ENCODE data around the gene PDE3A.

The PDE3A gene

DNA sequence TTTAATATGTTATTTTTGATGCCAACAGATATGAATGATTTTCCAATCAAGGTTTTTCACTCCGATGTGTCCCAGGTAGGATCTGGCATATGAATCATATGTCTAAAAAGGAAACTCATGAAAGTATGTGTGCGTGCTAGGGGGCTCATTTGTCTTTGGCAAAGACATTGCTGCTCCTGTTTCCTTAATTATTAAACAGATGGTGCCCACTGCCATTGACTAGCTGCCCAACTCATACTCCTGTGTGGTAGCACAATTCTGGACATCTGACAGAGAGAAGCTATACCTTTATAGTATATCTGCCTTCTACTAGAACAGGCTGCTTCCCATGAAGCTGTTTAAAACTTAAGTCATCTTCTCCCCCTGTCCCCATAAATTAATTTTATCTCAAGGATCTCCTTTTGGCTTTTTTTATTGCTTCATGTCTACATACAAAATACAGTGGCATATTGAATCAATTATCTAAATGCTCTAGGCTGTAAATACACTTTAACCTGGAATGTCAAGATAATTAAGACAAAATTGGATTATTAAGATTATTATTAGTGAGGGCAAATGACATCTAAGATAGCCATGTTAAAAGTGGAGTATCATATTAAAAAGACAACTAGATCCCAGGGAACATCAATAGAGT lies 1.4 kb upstream of the PDE3A start:
- H3K27ac Mint-ChIP-seq: no peak overlapping the region
- peaks cover 27% of the 10 kb centered on the region for H3K4me1 Mint-ChIP-seq (ENCODE audit: low read depth)
- H3K9me3 Mint-ChIP-seq: no peaks in the 10 kb centered on the region
- H3K36me3 Mint-ChIP-seq (ENCODE audit: low read depth): no peaks in the 10 kb centered on the region
- intact Hi-C loops (cut with micrococcal nuclease): loop anchor here (5.0 kb wide), 1 partner anchor 155 kb away; no protein-coding TSS in a partner anchor
- H3K27me3 Mint-ChIP-seq: peaks cover 46% of the 10 kb centered on the region
- no peak overlapping the region for H3K4me3 Mint-ChIP-seq

GRCh38 chr12:20367583-20368113 lies 689 bp upstream of the PDE3A start:
- no peaks in the 10 kb centered on the region for H3K36me3 Mint-ChIP-seq (ENCODE audit: low read depth)
- H3K4me3 Mint-ChIP-seq: peak overlapping the region; percentile 88
- H3K9me3 Mint-ChIP-seq: no peaks in the 10 kb centered on the region
- peak overlapping the region; percentile 79 for H3K27ac Mint-ChIP-seq
- peaks cover 27% of the 10 kb centered on the region for H3K4me1 Mint-ChIP-seq (ENCODE audit: low read depth)
- peaks cover 52% of the 10 kb centered on the region for H3K27me3 Mint-ChIP-seq
- intact Hi-C loops (cut with micrococcal nuclease): loop anchor here (5.0 kb wide), 1 partner anchor 155 kb away; no protein-coding TSS in a partner anchor

DNA sequence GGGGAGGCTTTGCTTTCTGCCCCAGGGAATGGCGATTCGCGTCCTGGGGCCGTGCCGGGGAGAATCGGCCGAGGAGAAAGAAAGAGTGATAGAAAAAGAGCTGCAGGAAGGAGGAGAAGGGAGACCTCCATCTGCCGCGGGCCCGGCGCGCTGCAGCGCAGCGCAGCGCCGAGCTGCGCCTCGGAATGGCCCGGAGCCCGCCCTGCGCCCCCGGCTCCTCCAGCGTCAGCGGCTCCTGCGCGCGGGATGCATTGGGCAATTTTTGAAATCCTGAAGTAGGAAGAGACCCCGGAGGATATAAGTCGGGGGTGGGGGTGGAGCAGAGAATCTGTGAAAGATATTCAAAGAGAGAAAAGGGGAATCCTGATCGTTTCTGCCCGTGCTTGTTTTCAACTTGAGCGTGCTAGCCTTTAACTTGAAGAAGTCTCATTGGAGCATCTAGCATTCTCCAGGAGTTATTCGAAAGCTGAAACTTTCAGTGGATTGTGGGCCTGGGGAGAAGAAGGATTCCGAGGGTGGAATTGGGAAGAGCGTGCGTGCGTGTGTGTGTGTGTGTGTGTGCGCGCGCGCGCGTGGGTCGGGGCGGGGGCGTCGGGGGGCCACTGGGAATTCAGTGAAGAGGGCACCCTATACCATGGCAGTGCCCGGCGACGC lies 441 bp downstream of the PDE3A start:
- peak overlapping the region; percentile 88 for H3K4me3 Mint-ChIP-seq
- H3K27me3 Mint-ChIP-seq: peaks cover 61% of the 10 kb centered on the region
- no peaks in the 10 kb centered on the region for H3K9me3 Mint-ChIP-seq
- H3K36me3 Mint-ChIP-seq (ENCODE audit: low read depth): no peaks in the 10 kb centered on the region
- H3K4me1 Mint-ChIP-seq (ENCODE audit: low read depth): peaks cover 27% of the 10 kb centered on the region
- peak overlapping the region; percentile 79 for H3K27ac Mint-ChIP-seq
- intact Hi-C loops (cut with micrococcal nuclease): loop anchor here (5.0 kb wide), 1 partner anchor 156 kb away; no protein-coding TSS in a partner anchor

DNA sequence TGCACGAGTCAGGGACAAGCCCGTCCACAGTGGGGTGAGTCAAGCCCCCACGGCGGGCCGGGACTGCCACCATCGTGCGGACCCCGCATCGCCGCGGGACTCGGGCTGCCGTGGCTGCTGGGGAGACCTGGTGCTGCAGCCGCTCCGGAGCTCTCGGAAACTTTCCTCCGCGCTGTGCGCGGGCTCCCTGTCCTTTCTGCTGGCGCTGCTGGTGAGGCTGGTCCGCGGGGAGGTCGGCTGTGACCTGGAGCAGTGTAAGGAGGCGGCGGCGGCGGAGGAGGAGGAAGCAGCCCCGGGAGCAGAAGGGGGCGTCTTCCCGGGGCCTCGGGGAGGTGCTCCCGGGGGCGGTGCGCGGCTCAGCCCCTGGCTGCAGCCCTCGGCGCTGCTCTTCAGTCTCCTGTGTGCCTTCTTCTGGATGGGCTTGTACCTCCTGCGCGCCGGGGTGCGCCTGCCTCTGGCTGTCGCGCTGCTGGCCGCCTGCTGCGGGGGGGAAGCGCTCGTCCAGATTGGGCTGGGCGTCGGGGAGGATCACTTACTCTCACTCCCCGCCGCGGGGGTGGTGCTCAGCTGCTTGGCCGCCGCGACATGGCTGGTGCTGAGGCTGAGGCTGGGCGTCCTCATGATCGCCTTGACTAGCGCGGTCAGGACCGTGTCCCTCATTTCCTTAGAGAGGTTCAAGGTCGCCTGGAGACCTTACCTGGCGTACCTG lies 1.1 kb downstream of the PDE3A start:
- Mint-ChIP-seq H3K36me3 (ENCODE audit: low read depth) (no peaks in the 10 kb centered on the region), H3K9me3 (no peaks in the 10 kb centered on the region), H3K4me3 (peak overlapping the region; percentile 88), H3K27me3 (peaks cover 67% of the 10 kb centered on the region), H3K27ac (no peak overlapping the region), H3K4me1 (ENCODE audit: low read depth) (peaks cover 27% of the 10 kb centered on the region)
- intact Hi-C loops (cut with micrococcal nuclease): loop anchor here (5.0 to 10.0 kb wide), 3 partner anchors 157 to 615 kb away; no protein-coding TSS in a partner anchor

- H3K27me3 Mint-ChIP-seq: peaks cover 70% of the 10 kb centered on the region
- H3K27ac Mint-ChIP-seq: no peak overlapping the region
- no peaks in the 10 kb centered on the region for H3K9me3 Mint-ChIP-seq
- H3K4me3 Mint-ChIP-seq: peak overlapping the region; percentile 88
- H3K4me1 Mint-ChIP-seq (ENCODE audit: low read depth): peaks cover 27% of the 10 kb centered on the region
- no peaks in the 10 kb centered on the region for H3K36me3 Mint-ChIP-seq (ENCODE audit: low read depth)
- intact Hi-C loops (cut with micrococcal nuclease): loop anchor here (10.0 kb wide), 2 partner anchors 455 to 615 kb away; no protein-coding TSS in a partner anchor
These were observed 1.7 kb downstream of the PDE3A start for GRCh38 chr12:20370014-20370386.

DNA sequence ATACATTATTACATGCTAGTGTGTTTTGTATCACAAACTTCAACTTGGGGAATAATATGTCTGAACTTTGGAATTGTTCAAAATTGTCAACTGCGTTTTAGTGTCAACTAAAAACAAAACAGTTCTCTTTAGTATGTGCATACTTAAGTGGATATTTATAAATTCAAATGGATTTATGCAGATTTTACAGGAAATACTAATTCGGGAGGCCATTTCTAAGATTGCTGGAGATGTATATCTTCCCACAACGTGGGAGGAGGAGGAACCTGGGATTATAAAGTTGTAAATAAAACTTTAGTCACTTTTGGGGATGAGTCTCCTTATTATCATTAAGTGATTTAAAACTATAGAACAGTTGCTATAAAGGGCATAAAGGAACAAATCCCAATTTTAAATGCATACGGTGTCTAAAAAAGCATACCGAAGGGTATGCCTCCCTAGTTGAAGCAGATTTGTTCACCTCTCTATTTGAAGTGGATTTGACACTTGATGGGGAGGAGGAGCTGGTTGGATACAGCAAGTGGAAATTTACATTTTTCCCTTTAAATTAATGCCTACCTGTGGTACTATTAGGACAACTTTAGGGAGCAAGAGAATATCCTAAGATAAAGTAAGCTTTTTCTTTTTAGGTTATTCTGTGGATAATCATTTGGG lies 2.7 kb downstream of the PDE3A start:
- Mint-ChIP-seq H3K4me1 (ENCODE audit: low read depth) (peaks cover 27% of the 10 kb centered on the region), H3K36me3 (ENCODE audit: low read depth) (no peaks in the 10 kb centered on the region), H3K27me3 (peaks cover 70% of the 10 kb centered on the region), H3K9me3 (no peaks in the 10 kb centered on the region), H3K4me3 (no peak overlapping the region), H3K27ac (no peak overlapping the region)
- intact Hi-C loops (cut with micrococcal nuclease): loop anchor here (10.0 kb wide), 2 partner anchors 456 to 616 kb away; no protein-coding TSS in a partner anchor

DNA sequence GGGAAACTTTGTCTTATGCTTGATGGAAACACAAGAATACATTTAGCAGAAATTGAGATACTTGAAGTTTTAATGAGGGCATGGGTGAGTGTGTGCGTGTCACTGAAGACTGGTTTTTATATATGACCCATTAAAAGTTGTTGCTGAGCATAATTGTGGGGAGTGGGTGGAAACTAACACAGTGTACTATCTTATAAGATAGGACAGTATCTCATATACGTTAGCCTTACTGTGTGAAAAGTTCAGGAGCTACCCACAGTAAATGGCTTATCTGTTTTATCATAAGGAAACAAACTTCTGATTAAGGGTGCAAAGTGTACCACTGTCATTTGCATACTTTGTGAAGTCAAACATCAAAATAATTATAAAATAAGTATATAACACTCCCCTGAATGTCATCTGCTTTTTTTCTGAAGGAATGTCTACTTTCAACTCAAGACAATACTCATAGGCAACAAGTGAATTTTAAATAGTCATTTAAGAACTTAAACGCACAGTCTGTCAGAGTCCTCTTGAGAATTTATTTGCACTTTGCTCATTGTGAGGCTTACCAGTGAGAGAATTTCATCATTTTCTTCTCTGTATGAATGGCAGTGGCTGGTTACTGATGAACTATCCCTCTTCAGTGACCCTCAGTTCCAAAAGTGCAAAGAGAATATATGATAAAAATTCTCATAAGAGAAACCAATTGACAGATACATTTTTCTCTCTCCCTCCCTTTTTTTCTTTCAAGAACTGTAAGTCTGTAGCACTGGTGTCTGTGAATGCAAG lies 4.2 kb downstream of the PDE3A start:
- intact Hi-C loops (cut with micrococcal nuclease): loop anchor here (10.0 kb wide), 2 partner anchors 458 to 618 kb away; no protein-coding TSS in a partner anchor
- no peak overlapping the region for H3K4me3 Mint-ChIP-seq
- no peaks in the 10 kb centered on the region for H3K9me3 Mint-ChIP-seq
- H3K27me3 Mint-ChIP-seq: peaks cover 64% of the 10 kb centered on the region
- H3K36me3 Mint-ChIP-seq (ENCODE audit: low read depth): no peaks in the 10 kb centered on the region
- peaks cover 25% of the 10 kb centered on the region for H3K4me1 Mint-ChIP-seq (ENCODE audit: low read depth)
- no peak overlapping the region for H3K27ac Mint-ChIP-seq

- H3K4me3 Mint-ChIP-seq: no peak overlapping the region
- no peak overlapping the region for H3K27ac Mint-ChIP-seq
- H3K36me3 Mint-ChIP-seq (ENCODE audit: low read depth): no peaks in the 10 kb centered on the region
- H3K4me1 Mint-ChIP-seq (ENCODE audit: low read depth): peaks cover 5% of the 10 kb centered on the region
- no peaks in the 10 kb centered on the region for H3K9me3 Mint-ChIP-seq
- intact Hi-C loops (cut with micrococcal nuclease): loop anchor here (10.0 kb wide), 2 partner anchors 460 to 620 kb away; no protein-coding TSS in a partner anchor
- H3K27me3 Mint-ChIP-seq: peaks cover 42% of the 10 kb centered on the region
These were observed 6.5 kb downstream of the PDE3A start for GRCh38 chr12:20374795-20375194.

GRCh38 chr12:20375560-20375959 lies 7.2 kb downstream of the PDE3A start:
- Mint-ChIP-seq H3K4me3 (no peak overlapping the region), H3K27me3 (peaks cover 36% of the 10 kb centered on the region), H3K27ac (no peak overlapping the region), H3K4me1 (ENCODE audit: low read depth) (no peaks in the 10 kb centered on the region), H3K36me3 (ENCODE audit: low read depth) (no peaks in the 10 kb centered on the region), H3K9me3 (no peaks in the 10 kb centered on the region)
- intact Hi-C loops (cut with micrococcal nuclease): loop anchor here (10.0 kb wide), 2 partner anchors 461 to 621 kb away; no protein-coding TSS in a partner anchor

- no peaks in the 10 kb centered on the region for H3K4me1 Mint-ChIP-seq (ENCODE audit: low read depth)
These were observed 8.6 kb downstream of the PDE3A start for GRCh38 chr12:20376984-20377383.

GRCh38 chr12:20377750-20378149 lies 9.4 kb downstream of the PDE3A start:
- no peak overlapping the region for H3K27ac Mint-ChIP-seq
- no peaks in the 10 kb centered on the region for H3K36me3 Mint-ChIP-seq (ENCODE audit: low read depth)
- H3K27me3 Mint-ChIP-seq: peaks cover 17% of the 10 kb centered on the region
- H3K4me1 Mint-ChIP-seq (ENCODE audit: low read depth): no peaks in the 10 kb centered on the region
- no peaks in the 10 kb centered on the region for H3K9me3 Mint-ChIP-seq
- intact Hi-C loops (cut with micrococcal nuclease): loop anchor here (10.0 kb wide), 2 partner anchors 463 to 623 kb away; no protein-coding TSS in a partner anchor
- H3K4me3 Mint-ChIP-seq: no peak overlapping the region

More at GRCh38 chr12:20376984-20377383, 8.6 kb downstream of the PDE3A start:
- H3K36me3 Mint-ChIP-seq (ENCODE audit: low read depth): no peaks in the 10 kb centered on the region
- no peak overlapping the region for H3K27ac Mint-ChIP-seq
- H3K27me3 Mint-ChIP-seq: peaks cover 24% of the 10 kb centered on the region
- intact Hi-C loops (cut with micrococcal nuclease): loop anchor here (10.0 kb wide), 2 partner anchors 462 to 622 kb away; no protein-coding TSS in a partner anchor
- H3K9me3 Mint-ChIP-seq: no peaks in the 10 kb centered on the region
- H3K4me3 Mint-ChIP-seq: no peak overlapping the region

DNA sequence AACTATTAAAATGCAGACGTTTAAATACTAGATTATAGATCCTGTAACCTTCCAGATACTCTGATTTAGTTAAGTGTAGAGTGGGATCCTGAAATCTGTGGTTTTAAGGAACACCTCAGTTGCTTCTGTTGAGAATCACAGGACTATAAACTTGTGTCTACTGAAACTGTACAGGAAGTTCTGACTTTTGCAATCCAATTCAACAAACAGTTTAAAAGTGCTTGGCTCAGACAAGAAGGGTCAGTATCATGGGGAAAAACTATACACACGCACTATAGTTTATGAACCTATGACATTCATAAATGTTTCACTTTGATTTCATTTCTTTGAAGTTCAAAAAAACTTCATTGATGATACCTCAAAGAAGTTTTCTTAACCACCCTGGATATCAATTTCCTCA lies 13.8 kb downstream of the PDE3A start:
- H3K4me1 Mint-ChIP-seq (ENCODE audit: low read depth): no peaks in the 10 kb centered on the region
- H3K36me3 Mint-ChIP-seq (ENCODE audit: low read depth): no peaks in the 10 kb centered on the region
- no peak overlapping the region for H3K4me3 Mint-ChIP-seq

DNA sequence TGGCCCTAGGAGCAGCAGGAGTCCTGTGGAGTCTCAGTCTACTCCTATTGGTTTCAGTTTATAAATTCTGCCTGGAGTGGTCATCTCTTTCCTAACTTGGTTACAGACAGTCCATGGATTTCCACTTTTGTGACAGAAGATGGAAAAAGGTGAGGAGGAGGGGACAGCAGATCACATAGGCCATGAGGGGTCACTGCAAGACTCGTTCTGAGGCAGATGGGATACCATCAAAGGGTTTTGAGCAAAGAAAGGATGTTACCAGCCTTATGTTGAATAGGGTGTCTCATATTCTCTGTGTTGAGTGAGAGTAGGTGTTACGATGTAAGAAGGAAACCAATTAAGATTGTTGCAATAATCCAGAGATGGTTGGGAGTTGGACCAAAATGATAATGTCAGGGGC lies 15.3 kb downstream of the PDE3A start:
- Mint-ChIP-seq H3K4me3 (no peak overlapping the region), H3K9me3 (no peaks in the 10 kb centered on the region), H3K27ac (no peak overlapping the region), H3K4me1 (ENCODE audit: low read depth) (no peaks in the 10 kb centered on the region), H3K36me3 (ENCODE audit: low read depth) (no peaks in the 10 kb centered on the region), H3K27me3 (no peaks in the 10 kb centered on the region)
- intact Hi-C loops (cut with micrococcal nuclease): no loop called here

More for the DNA sequence above, 13.8 kb downstream of the PDE3A start:
- no peaks in the 10 kb centered on the region for H3K27me3 Mint-ChIP-seq
- intact Hi-C loops (cut with micrococcal nuclease): no loop called here
- no peak overlapping the region for H3K27ac Mint-ChIP-seq
- H3K9me3 Mint-ChIP-seq: no peaks in the 10 kb centered on the region
